Measurements from ENCODE around the gene NUDT8.
"Not testable (repeated sequence)": the region's sequence is repeated elsewhere in the genome, so short reads cannot be mapped to it uniquely, and the experiment has no call there.

The NUDT8 gene

GRCh38 chr11:67662835-67663531 is 33.2 kb upstream of the NUDT8 start:
- H3K4me3 ChIP-seq (ENCODE audit: low read depth, low read length) = no peak overlapping the region
- H3K27me3 ChIP-seq = peaks cover 11% of the 10 kb centered on the region

GRCh38 chr11:67662142-67662834 is 32.6 kb upstream of the NUDT8 start:
- Histone ChIP-seq H3K9me3 (no peaks in the 10 kb centered on the region), H3K36me3 (no peaks in the 10 kb centered on the region), H3K27me3 (peaks cover 11% of the 10 kb centered on the region), H3K4me1 (no peaks in the 10 kb centered on the region), H3K4me3 (ENCODE audit: low read depth, low read length) (no peak overlapping the region)
- TF ChIP-seq CTCF (IDR thresholded peaks at IDR 0.05; ENCODE audit: low read depth, low read length) = no peak
- DNase-seq = no peak

More at GRCh38 chr11:67662835-67663531, 33.2 kb upstream of the NUDT8 start:
- no peak for DNase-seq
- no peak for TF ChIP-seq CTCF (IDR thresholded peaks at IDR 0.05; ENCODE audit: low read depth, low read length)
- Histone ChIP-seq H3K9me3 (no peaks in the 10 kb centered on the region), H3K36me3 (no peaks in the 10 kb centered on the region), H3K4me1 (no peaks in the 10 kb centered on the region)

- not testable (repeated sequence) for H3K9me3 ChIP-seq; H3K4me1 ChIP-seq; H3K36me3 ChIP-seq; H3K4me3 ChIP-seq (ENCODE audit: low read depth, low read length); DNase-seq
- H3K27me3 ChIP-seq = peaks cover 11% of the 10 kb centered on the region
These were observed 31.0 kb upstream of the NUDT8 start for GRCh38 chr11:67660752-67661151.

GRCh38 chr11:67659651-67660165 is 30.0 kb upstream of the NUDT8 start:
- H3K27me3 ChIP-seq = peaks cover 11% of the 10 kb centered on the region
- not testable (repeated sequence) for H3K36me3 ChIP-seq; DNase-seq; H3K4me1 ChIP-seq; H3K9me3 ChIP-seq; H3K4me3 ChIP-seq (ENCODE audit: low read depth, low read length)

GRCh38 chr11:67657300-67657699 is 27.6 kb upstream of the NUDT8 start:
- peaks cover 5% of the 10 kb centered on the region for H3K27me3 ChIP-seq
- TF ChIP-seq CTCF (IDR thresholded peaks at IDR 0.05; ENCODE audit: low read depth, low read length) = no peak
- H3K4me3 ChIP-seq (ENCODE audit: low read depth, low read length) = no peak overlapping the region
- H3K9me3 ChIP-seq = no peaks in the 10 kb centered on the region
- H3K4me1 ChIP-seq = no peaks in the 10 kb centered on the region
- no peaks in the 10 kb centered on the region for H3K36me3 ChIP-seq
- no peak for DNase-seq

- Histone ChIP-seq H3K9me3 (no peaks in the 10 kb centered on the region), H3K27me3 (no peaks in the 10 kb centered on the region; the same call in 1 of the 2 replicates), H3K36me3 (no peaks in the 10 kb centered on the region), H3K4me1 (no peaks in the 10 kb centered on the region), H3K4me3 (ENCODE audit: low read depth, low read length) (no peak overlapping the region)
- no peak for DNase-seq
- TF ChIP-seq CTCF (IDR thresholded peaks at IDR 0.05; ENCODE audit: low read depth, low read length) = no peak
These were observed 26.7 kb upstream of the NUDT8 start for GRCh38 chr11:67656278-67656922.

GRCh38 chr11:67654225-67654624 is 24.5 kb upstream of the NUDT8 start:
- H3K36me3 ChIP-seq = no peaks in the 10 kb centered on the region
- no peaks in the 10 kb centered on the region; the same call in 1 of the 2 replicates for H3K27me3 ChIP-seq
- H3K9me3 ChIP-seq = no peaks in the 10 kb centered on the region
- no peak for TF ChIP-seq CTCF (IDR thresholded peaks at IDR 0.05; ENCODE audit: low read depth, low read length)
- H3K4me3 ChIP-seq (ENCODE audit: low read depth, low read length) = no peak overlapping the region
- DNase-seq = no peak
- H3K4me1 ChIP-seq = no peaks in the 10 kb centered on the region
